Stimulated activated CD8-positive, alpha-beta memory T cell treated with anti-CD3 and anti-CD28 coated beads, Interleukin-12 subunit alpha, Interleukin-12 subunit beta, amount 100 ng/mL, for 1 hour (primary cell): ENCODE data around the gene TMEM87B.

ENCODE experiments used
- DNase-seq: peaks from one replicate; pipeline ENCODE4 v3.0.0-alpha.2; 2020; ENCODE audit warnings: low read depth

TMEM87B gene

GRCh38 chr2:112151701-112152440 is 96.8 kb downstream of the TMEM87B start:
- DNase-seq = no peak

DNA sequence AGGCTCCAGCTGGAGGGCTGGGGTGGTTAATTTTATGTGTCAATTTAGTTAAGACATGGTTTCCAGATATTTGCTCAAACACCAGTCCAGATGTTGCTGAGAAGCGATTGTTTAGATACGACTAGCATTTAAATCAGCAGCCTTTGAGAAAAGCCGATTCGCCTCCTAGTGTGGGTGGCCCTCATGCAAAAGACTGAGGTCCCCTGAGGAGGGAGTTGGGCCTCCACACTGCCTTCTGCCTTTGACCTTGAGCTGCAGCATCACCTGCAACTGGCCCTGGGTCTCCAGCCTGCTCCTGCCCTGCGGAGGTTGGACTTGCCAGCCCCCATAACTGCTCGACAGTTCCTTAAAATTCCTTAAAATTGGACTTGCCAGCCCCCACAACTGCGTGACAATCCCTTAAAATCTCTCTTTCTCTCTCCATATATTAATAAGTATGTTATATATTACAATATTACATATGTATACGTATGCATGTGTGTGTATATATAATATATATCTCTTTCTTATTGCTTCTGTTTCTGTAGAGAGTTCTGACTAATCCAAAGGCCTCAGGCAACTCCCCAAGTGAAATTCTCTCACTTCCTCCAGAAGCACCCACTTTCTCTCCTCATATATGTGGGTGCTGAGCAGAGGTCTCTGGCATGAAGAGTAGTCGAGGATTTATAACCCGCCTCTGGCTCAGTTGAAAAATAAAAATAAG is 97.6 kb downstream of the TMEM87B start:
- no peak for DNase-seq

GRCh38 chr2:112153179-112153490 is 98.1 kb downstream of the TMEM87B start:
- DNase-seq = no peak

DNA sequence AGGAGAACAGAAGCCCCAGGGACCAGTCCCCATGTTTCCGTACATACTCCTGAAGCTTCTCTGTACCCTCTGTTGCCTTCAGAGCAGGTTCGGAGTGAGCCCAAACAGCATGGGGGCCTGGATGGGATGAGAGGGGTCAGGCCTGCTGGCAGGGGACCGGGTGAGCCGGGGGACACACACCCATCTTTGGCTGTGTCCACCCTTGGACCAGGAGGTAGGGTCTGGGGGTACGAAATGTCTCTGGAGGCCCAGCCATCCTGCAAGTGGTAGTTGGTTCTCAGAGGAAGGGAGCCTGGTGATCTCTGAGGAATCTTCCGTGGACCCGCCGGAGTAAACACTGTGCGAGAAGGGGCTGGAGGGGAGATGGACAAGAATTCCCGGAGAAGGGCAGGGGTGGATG is 98.4 kb downstream of the TMEM87B start:
- DNase-seq = no peak

DNA sequence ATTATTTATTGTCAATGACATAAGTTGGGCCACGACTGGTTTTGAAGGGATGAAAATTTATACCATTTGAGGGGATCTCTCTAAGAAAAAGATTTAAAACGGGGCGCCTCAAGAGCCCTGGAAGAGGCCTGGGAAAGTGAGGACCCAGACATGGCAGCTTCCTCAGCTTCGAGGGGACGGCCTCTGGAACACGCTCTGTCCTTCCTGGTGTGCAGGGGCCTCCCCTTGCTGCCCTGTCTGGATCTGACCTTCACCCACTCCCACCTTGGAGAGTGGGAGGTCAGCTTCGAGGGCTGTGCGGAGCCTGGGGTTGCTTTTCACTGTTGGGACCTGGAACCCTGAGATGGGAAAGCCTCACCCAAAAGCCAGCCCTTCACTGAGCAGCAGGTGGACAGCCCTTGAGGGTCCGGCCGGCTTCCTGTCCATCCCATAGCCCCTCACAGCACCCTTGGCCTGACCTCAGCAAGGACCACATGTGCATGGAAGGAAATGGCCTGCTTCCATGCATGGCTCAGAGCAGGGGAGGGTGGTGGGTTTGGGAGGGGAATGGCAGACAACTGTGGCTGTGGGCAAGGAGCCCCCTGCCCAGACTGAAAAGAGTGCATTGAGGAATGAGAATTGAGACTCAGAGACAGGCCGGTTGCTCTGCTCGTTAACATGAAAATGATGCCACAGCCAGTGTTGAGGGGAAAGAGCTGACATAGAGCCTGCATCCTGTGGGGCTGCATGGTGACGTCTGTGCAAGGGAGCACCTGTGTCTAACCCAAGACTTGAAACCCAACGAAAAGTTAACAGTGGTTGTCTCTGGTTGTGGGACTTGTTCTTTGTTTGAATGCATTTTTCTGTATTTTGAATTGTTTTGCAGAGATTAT is 99.4 kb downstream of the TMEM87B start:
- DNase-seq = no peak

GRCh38 chr2:112155331-112156151 is 100.5 kb downstream of the TMEM87B start:
- peak; percentile 13 for DNase-seq

DNA sequence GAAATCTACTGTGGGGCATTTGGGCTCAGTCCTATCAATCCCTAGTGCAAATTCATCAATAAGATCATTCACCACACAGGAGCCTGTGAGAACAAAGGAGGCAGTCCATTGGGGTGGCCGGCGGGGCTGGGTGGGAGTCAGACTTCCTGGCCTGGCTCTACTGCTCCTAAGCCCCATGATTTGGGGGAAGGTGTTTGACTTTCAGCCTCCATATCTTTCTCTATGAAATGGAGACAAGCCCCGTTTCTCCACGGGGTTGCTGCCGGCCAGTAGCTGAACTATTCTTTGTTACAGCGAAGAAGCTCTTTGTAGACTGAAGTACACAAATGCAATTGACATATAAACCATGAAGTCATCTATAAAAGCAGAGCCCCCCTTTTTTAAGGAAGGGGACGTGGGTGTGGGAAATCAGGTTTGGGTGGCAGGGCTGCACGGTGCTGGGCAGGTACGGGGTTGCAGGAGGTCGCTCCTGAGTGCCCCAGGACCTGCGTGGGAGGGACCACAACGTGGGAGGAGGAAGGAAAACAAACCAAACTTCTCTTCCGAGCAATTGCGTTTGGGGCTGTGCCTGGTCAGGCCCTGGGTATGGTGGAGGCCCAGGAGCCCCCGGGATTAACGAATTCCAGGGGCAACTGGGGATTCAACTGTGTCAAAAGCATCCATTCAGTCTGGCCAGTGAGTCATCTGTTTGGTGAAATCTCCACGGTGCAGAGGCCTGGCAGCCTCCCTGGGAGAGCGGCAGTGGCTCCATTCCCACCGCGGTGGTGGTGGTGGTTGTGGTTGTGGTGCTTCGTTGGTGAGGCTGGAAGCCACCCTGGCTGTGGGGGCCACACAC is 101.3 kb downstream of the TMEM87B start:
- DNase-seq = peak; percentile 22

DNA sequence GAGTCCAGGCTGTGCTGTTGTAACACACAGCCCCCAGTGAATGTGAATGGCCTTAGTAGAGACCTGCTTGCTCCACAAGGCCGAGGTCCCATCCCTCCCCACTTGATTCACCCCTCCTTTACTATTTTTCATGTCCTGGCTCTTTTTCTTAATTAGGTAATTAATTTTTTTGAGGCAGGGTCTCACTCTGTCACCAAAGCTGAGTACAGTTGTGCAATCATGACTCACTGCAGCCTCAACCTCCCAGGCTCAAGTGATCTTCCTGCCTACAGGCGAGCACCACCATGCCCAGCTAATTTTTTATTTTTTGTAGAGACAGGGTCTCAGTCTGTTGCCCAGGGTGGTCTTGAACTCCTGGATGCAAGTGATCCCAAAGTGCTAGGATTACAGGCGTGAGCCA is 102.4 kb downstream of the TMEM87B start:
- DNase-seq = no peak

DNA sequence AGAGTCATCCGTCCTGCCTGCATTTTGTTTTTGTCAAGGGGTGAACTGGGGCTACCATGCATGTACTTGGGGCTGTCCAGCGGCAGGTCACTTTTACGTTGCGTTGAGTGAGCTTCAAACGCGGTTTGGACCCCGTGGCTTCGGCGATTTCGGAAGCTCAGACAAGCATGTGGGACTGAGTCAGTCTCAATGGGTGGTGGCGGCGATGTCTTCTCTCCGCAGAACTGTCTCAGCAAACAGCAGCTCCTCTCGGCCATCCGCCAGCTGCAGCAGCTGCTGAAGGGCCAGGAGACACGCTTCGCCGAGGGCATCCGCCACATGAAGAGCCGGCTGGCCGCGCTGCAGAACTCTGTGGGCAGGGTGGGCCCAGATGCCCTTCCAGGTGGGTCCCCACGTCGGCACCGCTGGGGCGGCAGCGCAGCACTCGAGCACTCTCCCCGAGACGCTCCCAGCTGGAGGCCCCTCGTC is 104.4 kb downstream of the TMEM87B start:
- DNase-seq = no peak

GRCh38 chr2:112160283-112161250 is 105.5 kb downstream of the TMEM87B start:
- DNase-seq = no peak

DNA sequence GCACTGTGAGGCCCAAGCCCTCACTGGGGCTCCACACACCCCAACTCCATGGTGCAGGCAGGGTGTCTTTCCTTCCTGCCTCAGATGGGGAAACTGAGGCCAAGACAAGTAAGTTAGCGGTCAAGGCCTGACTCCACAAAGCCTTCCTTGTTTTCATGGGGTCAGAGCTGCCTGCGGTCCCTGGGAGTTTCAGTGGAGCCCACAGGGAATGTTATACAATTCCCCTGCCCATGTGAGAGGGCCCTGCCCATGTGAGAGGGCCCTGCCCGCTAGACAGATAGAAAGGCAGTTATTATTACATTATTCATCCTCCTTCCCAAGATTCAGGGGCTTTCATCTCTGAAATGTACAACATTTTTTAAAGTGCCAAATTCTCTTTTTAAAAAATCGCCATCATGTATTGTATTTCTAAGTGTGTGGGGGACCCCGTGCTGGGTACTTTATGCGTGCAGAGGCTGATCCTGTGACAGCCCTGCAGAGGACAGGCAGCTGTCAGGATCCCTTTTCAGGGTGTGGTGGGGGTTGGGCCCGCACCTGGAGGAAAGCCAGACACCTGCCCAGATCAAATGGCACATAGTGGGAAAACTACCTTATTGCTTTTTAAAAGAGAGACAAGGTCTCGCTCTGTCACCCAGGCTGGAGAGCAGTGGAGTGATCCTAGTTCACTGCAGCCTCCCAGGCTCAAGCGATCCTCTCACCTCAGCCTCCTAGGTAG is 106.5 kb downstream of the TMEM87B start:
- no peak for DNase-seq

DNA sequence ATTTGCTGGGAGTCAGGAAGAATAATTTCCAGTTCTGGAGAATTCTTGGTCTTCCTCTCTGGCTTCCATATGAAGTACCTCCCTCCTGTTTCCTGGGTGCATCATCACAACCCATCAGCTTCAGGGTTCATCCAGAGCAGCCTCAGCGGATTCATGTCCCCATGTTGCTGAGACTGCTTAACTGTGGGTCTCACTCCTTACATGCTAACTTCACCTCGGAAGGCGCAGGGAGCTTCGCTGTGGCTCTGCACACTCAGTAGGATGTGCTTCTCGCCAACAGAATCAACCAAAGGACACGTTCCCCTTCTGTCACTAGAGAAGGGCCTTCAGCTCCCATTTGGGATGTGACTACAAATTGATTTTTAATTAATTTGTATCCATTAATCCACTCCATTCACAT is 107.3 kb downstream of the TMEM87B start:
- no peak for DNase-seq

GRCh38 chr2:112162956-112163355 is 107.9 kb downstream of the TMEM87B start:
- DNase-seq = no peak

GRCh38 chr2:112163541-112163981 is 108.5 kb downstream of the TMEM87B start:
- DNase-seq = no peak

DNA sequence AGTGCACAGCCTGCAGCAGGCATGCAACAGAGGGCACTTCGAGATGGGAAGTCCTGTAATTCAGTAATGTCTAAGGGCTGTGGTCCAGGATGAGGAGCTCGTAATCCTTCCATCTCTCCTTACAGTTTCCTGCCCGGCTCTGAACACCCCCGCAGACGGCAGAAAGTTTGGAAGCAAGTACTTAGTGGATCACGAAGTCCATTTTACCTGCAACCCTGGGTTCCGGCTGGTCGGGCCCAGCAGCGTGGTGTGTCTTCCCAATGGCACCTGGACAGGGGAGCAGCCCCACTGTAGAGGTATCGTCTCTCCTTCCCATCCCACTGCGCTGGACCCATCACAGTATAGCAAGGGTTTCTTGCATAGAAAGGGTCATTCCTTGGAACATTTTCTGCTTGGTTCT is 109.8 kb downstream of the TMEM87B start:
- DNase-seq = no peak

DNA sequence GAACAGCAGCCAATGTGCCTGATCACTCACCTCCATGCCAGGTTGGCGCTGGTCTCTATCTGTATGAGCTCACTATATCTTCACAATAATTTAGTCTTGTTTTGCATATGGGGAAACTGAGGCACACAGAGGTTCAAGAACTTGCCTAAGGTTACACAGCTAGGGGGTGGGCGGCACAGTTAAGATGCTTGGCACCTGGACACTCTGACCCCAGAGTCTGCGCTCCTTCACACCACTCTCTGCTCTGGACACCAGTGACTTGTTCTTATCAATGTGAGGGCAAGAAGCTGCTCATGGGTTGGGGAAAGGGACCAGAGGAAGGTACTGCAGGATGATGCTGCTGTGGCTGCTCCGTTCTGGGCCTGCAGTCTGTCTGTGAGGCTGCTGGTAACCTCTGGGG is 110.2 kb downstream of the TMEM87B start:
- no peak for DNase-seq

- DNase-seq = no peak
These were observed 111.9 kb downstream of the TMEM87B start for GRCh38 chr2:112166806-112167499.

DNA sequence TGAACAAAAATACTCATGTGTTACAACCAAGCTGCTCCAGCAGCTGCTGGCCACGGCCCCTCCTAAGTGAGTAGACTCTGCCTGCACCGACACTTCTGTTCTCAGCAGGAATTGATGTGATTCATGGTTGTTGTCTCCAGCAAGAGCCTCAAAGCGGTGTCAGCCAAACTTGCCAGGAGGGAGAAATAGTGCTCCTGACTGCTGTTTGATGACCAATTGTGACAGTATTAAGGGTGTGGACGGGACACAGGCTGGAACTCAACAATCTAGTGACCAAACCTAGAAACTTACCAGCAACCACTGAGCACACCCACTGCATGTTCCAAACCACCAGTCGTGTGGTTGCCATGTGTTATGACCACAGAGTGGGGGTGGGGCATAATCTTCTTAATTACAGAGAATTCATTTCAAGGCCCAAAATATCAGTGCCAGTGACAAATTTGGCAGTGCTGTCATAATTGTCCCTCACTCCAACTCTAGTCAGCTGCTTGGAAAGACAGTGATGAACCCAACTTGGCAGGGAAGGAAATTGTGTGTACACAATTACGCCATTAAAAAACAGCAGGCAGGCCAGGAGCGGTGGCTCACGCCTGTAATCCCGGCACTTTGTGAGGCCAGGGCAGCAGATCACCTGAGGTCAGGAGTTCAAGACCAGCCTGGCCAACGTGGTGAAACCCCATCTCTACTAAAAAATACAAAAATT is 113.5 kb downstream of the TMEM87B start:
- no peak for DNase-seq
